ENCODE measurements around the gene PTCRA.
A peak's percentile ranks its signal among the peaks of the same experiment; 100 is the strongest.

DNA sequence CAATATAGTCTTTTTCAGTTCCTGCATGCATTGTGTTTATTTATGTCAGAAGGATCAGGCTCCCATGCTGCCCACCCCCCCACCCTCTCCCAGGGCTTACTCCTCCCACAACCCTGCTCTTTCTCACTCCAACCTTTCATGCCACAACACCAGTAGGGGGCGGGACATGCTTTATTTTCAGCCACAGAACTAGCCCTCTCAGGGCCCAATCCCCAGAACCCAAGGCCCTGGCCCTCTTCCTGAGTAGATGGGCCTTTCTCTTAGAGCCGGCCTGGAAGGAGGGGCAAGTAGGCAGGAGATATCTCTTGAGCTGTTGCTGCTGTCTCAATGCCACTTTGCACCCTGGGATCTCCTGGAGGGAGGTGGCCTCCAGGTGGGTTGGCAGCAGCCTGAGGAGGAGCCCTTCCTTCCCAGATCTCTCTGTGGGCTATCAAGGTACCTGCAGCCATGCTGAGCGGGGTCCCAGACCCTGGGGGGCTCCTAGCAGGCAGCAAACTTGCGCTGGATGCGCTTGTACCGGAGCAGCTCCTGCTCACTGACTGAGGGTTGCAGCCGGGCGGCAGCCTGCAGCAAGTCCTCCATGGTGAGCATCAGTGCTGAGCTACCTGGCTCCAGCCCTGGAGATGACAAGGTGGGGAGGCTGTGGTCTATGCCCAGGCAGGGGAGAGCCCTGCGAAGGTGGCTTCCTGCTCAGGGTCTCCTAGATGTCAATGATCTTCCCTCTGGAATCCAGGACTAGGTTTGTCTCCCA lies 48.2 kb downstream of the PTCRA start:
- TF ChIP-seq, protein P1, sequence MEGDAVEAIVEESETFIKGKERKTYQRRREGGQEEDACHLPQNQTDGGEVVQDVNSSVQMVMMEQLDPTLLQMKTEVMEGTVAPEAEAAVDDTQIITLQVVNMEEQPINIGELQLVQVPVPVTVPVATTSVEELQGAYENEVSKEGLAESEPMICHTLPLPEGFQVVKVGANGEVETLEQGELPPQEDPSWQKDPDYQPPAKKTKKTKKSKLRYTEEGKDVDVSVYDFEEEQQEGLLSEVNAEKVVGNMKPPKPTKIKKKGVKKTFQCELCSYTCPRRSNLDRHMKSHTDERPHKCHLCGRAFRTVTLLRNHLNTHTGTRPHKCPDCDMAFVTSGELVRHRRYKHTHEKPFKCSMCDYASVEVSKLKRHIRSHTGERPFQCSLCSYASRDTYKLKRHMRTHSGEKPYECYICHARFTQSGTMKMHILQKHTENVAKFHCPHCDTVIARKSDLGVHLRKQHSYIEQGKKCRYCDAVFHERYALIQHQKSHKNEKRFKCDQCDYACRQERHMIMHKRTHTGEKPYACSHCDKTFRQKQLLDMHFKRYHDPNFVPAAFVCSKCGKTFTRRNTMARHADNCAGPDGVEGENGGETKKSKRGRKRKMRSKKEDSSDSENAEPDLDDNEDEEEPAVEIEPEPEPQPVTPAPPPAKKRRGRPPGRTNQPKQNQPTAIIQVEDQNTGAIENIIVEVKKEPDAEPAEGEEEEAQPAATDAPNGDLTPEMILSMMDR (IDR thresholded peaks at IDR 0.05; ENCODE audit: low read length): peak; percentile 32; the same call in 1 of the 2 replicates
- no peak for TF ChIP-seq EZH2 (IDR thresholded peaks at IDR 0.05; ENCODE audit: borderline replicate concordance, low read length)

All from OCI-LY1 (cell line).